HepG2 (cell line): ENCODE measurements around the gene ANXA10. TPM values are rescaled to one million over a fixed set of nuclear protein-coding genes. Genes with fewer than 3 reads are reported as not detected.

ENCODE experiments used
- ATAC-seq: fragments of 200-7000 bp; cut with Tn5 transposase; 3 replicates; pipeline ENCODE4 v1.9.1; 2020; ENCODE audit warnings: mild to moderate bottlenecking, moderate library complexity
- BruUV-seq: library from RNA; stranded (reverse); fragments of 400-500 nt; replicated peaks from 2 replicates; lab custom pipeline; 2021; lab: Mats Ljungman, UMichigan
- CTCF ChIA-PET: fragments of 300-600 bp; formaldehyde crosslinking; extraction: SDS; loops from one replicate; lab custom pipeline; 2021; ENCODE audit warnings: low total read pairs, inconsistent platforms, low intra/inter-chr PET ratio; lab: Yijun Ruan, JAX
- POLR2A ChIA-PET: fragments of 350-600 bp; sonication (Branson Sonifier 250); formaldehyde crosslinking; loops from one replicate; lab custom pipeline; 2020; ENCODE audit warnings: antibody characterized with exemption, inconsistent platforms; lab: Yijun Ruan, JAX
- DNase-seq: peaks from one replicate; pipeline ENCODE4 v3.0.0-alpha.2; 2015; ENCODE audit warnings: low spot score
- FAIRE-seq: peaks from 3 replicates; lab custom pipeline; 2011; peaks lifted over from hg19 to GRCh38; lab: Jason Lieb, UNC
- H2AFZ ChIP-seq: one replicate; pipeline ENCODE4 v1.6.1; 2011; ENCODE audit warnings: low read length, inconsistent platforms
- H3K27ac ChIP-seq: fragments of 300-600 bp; 3 replicates; pipeline ENCODE4 v1.8.0; 2011; ENCODE audit warnings: mixed run types, mild to moderate bottlenecking, mixed read lengths, low read length, inconsistent platforms; ENCODE audit not compliant: insufficient read depth; ENCODE audit errors: extremely low read length
- H3K27me3 ChIP-seq, 2 experiments: fragments of 200-600 bp in 1 of 2; 2 replicates in 1 of 2; 3 replicates in 1 of 2; pipeline versions ENCODE4 v1.6.0 to v1.8.0; 2011; ENCODE audit warnings: low read length in 2 of 2, mild to moderate bottlenecking in 2 of 2, moderate library complexity in 2 of 2, inconsistent platforms in 1 of 2; ENCODE audit not compliant: insufficient read depth in 2 of 2, control insufficient read depth in 1 of 2
- H3K36me3 ChIP-seq, 2 experiments: fragments of 200-600 bp in 1 of 2; replicated peaks in 1 of 2; 2 replicates in 1 of 2; 3 replicates in 1 of 2; pipeline versions ENCODE4 v1.5.1 to v1.8.0; 2011; ENCODE audit warnings: low read length in 2 of 2, inconsistent platforms in 1 of 2; ENCODE audit not compliant: insufficient read depth in 2 of 2, control insufficient read depth in 1 of 2
- H3K4me1 ChIP-seq: 2 replicates; pipeline ENCODE4 v1.5.1; 2012; ENCODE audit warnings: low read length, inconsistent platforms; ENCODE audit not compliant: insufficient read depth
- H3K4me2 ChIP-seq: 2 replicates; pipeline ENCODE4 v1.6.0; 2011; ENCODE audit warnings: low read depth, low read length, inconsistent platforms
- H3K4me3 ChIP-seq, 3 experiments: fragments of 200-600 bp in 1 of 3; sonication (generic), shearing (Covaris generic) in 1 of 3; replicated peaks in 1 of 3; 2 replicates each; pipeline ENCODE4 v1.5.1; 2011 to 2016; ENCODE audit warnings: low read length in 3 of 3, inconsistent platforms in 2 of 3, low read depth in 2 of 3, mild to moderate bottlenecking in 2 of 3, control low read depth in 1 of 3, mixed read lengths in 1 of 3; ENCODE audit not compliant: insufficient read depth in 1 of 3
- H3K79me2 ChIP-seq: one replicate; pipeline ENCODE4 v1.6.1; 2011; ENCODE audit warnings: low read length, inconsistent platforms; ENCODE audit not compliant: insufficient read depth
- H3K9ac ChIP-seq: 2 replicates; pipeline ENCODE4 v1.6.0; 2011; ENCODE audit warnings: mild to moderate bottlenecking, low read depth, low read length, inconsistent platforms; ENCODE audit not compliant: insufficient read depth
- H3K9me3 ChIP-seq: 2 replicates; pipeline ENCODE4 v1.5.1; 2012; ENCODE audit warnings: mild to moderate bottlenecking, low read length
- H4K20me1 ChIP-seq: 2 replicates; pipeline ENCODE4 v1.6.0; 2011; ENCODE audit warnings: inconsistent platforms, mild to moderate bottlenecking, low read length, moderate library complexity; ENCODE audit not compliant: insufficient read depth
- HOXA3 ChIP-seq: sonication (generic); formaldehyde crosslinking; IDR thresholded peaks from 2 replicates; pipeline ENCODE4 v1.5.0; 2020; ENCODE audit warnings: missing genetic modification reagents
- MIER2 ChIP-seq: IDR thresholded peaks from 2 replicates; pipeline ENCODE4 v1.6.1; 2016; ENCODE audit warnings: missing biosample characterization, missing genetic modification reagents
- NCOA5 ChIP-seq: sonication (generic); formaldehyde crosslinking; IDR thresholded peaks from 2 replicates; pipeline ENCODE4 v1.4.0; 2020; ENCODE audit warnings: missing genetic modification reagents
- SMARCC2 ChIP-seq: fragments of 450-650 bp; IDR thresholded peaks from 2 replicates; pipeline ENCODE4 v1.6.1; 2017; ENCODE audit warnings: antibody characterized with exemption, mild to moderate bottlenecking
- ZNF180 ChIP-seq: sonication (generic); formaldehyde crosslinking; IDR thresholded peaks from 2 replicates; pipeline ENCODE4 v1.4.0; 2020; ENCODE audit warnings: low read depth, missing genetic modification reagents, borderline replicate concordance
- WGBS: methylation state at CpG from one replicate; pipeline ENCODE4 v1.1.6; 2017; ENCODE audit warnings: low lambda C conversion rate; 5-methylcytosine and 5-hydroxymethylcytosine counted together
- in situ Hi-C: cut with HindIII; loops from 2 replicates; pipeline ENCODE4 v1.10.0; 2017; ENCODE audit warnings: low pct_unique_long_range_greater_than_20kb; ENCODE audit not compliant: extremely low pct_ligation_motif_present
- intact Hi-C: fragments of 100-400 bp; cut with micrococcal nuclease; formaldehyde crosslinking; loops from one replicate; pipeline ENCODE4 v1.10.0; 2022; ENCODE audit not compliant: unreplicated experiment
- polyA plus RNA-seq, 8 experiments: library from polyadenylated mRNA; depleted of rRNA in 3 of 8; stranded (reverse) in 7 of 8; unstranded in 1 of 8; fragments of >200 nt; fragmentation: Illumina TruSeq in 4 of 8; extraction: Trizol in 4 of 8; gene quantifications; 2 replicates each; pipeline versions ENCODE4 v1.2.1 to v1.2.3, GENCODE V29; 2011 to 2016; ENCODE audit warnings: low read depth in 4 of 8, missing spikeins in 1 of 8, mixed read lengths in 1 of 8; ENCODE audit not compliant: insufficient read depth in 1 of 8
- total RNA-seq, 5 experiments: library from RNA; depleted of rRNA; stranded (reverse); fragments of >200 nt; fragmentation: Illumina TruSeq; extraction: Trizol; gene quantifications; 2 replicates each; pipeline ENCODE4 v1.2.3, GENCODE V29; 2016; ENCODE audit warnings: low read depth in 1 of 5

ANXA10 gene
- total and polyA plus RNA-seq, 2 of the 13 experiments (the other 11 are each of a cell fraction or from before 2014, with no cell fraction given) = 0.08 TPM; not detected in 1

GRCh38 chr4:168059251-168059650 is 33.1 kb upstream of the ANXA10 start:
- Histone ChIP-seq H3K4me2 (no peak overlapping the region), H3K36me3 (no peaks in the 10 kb centered on the region), H3K27ac (no peak overlapping the region), H3K4me3 (no peak overlapping the region), H3K9me3 (no peaks in the 10 kb centered on the region; the same call in 1 of the 2 replicates), H3K79me2 (no peaks in the 10 kb centered on the region), H3K9ac (no peak overlapping the region), H3K4me1 (no peaks in the 10 kb centered on the region), H2AFZ (no peak overlapping the region), H4K20me1 (no peaks in the 10 kb centered on the region), H3K27me3 (no peaks in the 10 kb centered on the region)
- no peak for ATAC-seq
- ChIA-PET CTCF (no interaction called here), POLR2A (no interaction called here)
- TF ChIP-seq ZNF180 (CRISPR knock-in tag) (no peak), HOXA3 (CRISPR knock-in tag) (no peak), NCOA5 (no peak), MIER2 (CRISPR knock-in tag) (no peak)
- 3% methylated on average over 1 of the region's 1 CpG for WGBS
- intact Hi-C loops (no loop called here), in situ Hi-C loops (no loop called here)
- FAIRE-seq = no peak
- BruUV-seq = no TSS peak
- DNase-seq = no peak

GRCh38 chr4:168063031-168063430 is 29.3 kb upstream of the ANXA10 start:
- Histone ChIP-seq H3K79me2 (no peaks in the 10 kb centered on the region), H3K9ac (no peak overlapping the region), H3K4me1 (no peaks in the 10 kb centered on the region), H4K20me1 (no peaks in the 10 kb centered on the region), H3K27ac (no peak overlapping the region), H3K36me3 (no peaks in the 10 kb centered on the region), H2AFZ (no peak overlapping the region), H3K27me3 (no peaks in the 10 kb centered on the region), H3K4me2 (no peak overlapping the region), H3K4me3 (no peak overlapping the region), H3K9me3 (no peaks in the 10 kb centered on the region; the same call in 1 of the 2 replicates)
- DNase-seq = no peak
- ChIA-PET CTCF (no interaction called here), POLR2A (no interaction called here)
- BruUV-seq = no TSS peak
- ATAC-seq = no peak
- intact Hi-C loops = no loop called here
- in situ Hi-C loops = no loop called here
- WGBS = 26% methylated on average over 4 of the region's 4 CpGs
- no peak for FAIRE-seq
- TF ChIP-seq SMARCC2 = no peak
